ENCODE measurements around the gene PARP8.

Gene PARP8

GRCh38 chr5:50745221-50745910 lies 78.9 kb downstream of the PARP8 start:
- H3K4me1 ChIP-seq (ENCODE audit: control insufficient read depth, insufficient read depth, low read length) = no peaks in the 10 kb centered on the region
- no peaks in the 10 kb centered on the region for H3K9me3 ChIP-seq (ENCODE audit: control insufficient read depth, insufficient read depth, low read length)
- no CpG with 5 or more reads among the region's 3 CpGs for WGBS (ENCODE audit: insufficient coverage, insufficient read length)
- no peaks in the 10 kb centered on the region for H3K36me3 ChIP-seq (ENCODE audit: control insufficient read depth, insufficient read depth, low read length)
- H3K4me3 ChIP-seq (ENCODE audit: low read length) = no peak overlapping the region
- no peaks in the 10 kb centered on the region for H3K27me3 ChIP-seq (ENCODE audit: control insufficient read depth, insufficient read depth, low read length)
- no peak overlapping the region for H3K27ac ChIP-seq (ENCODE audit: low read length)
- DNase-seq (ENCODE audit: low read depth, low spot score) = no peak

- Histone ChIP-seq H3K27ac (ENCODE audit: low read length) (no peak overlapping the region), H3K4me3 (ENCODE audit: low read length) (no peak overlapping the region), H3K4me1 (ENCODE audit: control insufficient read depth, insufficient read depth, low read length) (no peaks in the 10 kb centered on the region), H3K9me3 (ENCODE audit: control insufficient read depth, insufficient read depth, low read length) (no peaks in the 10 kb centered on the region), H3K36me3 (ENCODE audit: control insufficient read depth, insufficient read depth, low read length) (no peaks in the 10 kb centered on the region), H3K27me3 (ENCODE audit: control insufficient read depth, insufficient read depth, low read length) (no peaks in the 10 kb centered on the region)
- no peak for DNase-seq (ENCODE audit: low read depth, low spot score)
- no CpG with 5 or more reads among the region's 2 CpGs for WGBS (ENCODE audit: insufficient coverage, insufficient read length)
Observed at GRCh38 chr5:50749181-50749580, 82.7 kb downstream of the PARP8 start.

GRCh38 chr5:50749873-50750272 lies 83.4 kb downstream of the PARP8 start:
- Histone ChIP-seq H3K36me3 (ENCODE audit: control insufficient read depth, insufficient read depth, low read length) (no peaks in the 10 kb centered on the region), H3K27me3 (ENCODE audit: control insufficient read depth, insufficient read depth, low read length) (no peaks in the 10 kb centered on the region), H3K27ac (ENCODE audit: low read length) (no peak overlapping the region), H3K4me3 (ENCODE audit: low read length) (no peak overlapping the region), H3K4me1 (ENCODE audit: control insufficient read depth, insufficient read depth, low read length) (no peaks in the 10 kb centered on the region), H3K9me3 (ENCODE audit: control insufficient read depth, insufficient read depth, low read length) (no peaks in the 10 kb centered on the region)
- WGBS (ENCODE audit: insufficient coverage, insufficient read length) = no CpG with 5 or more reads among the region's 3 CpGs
- DNase-seq (ENCODE audit: low read depth, low spot score) = no peak

DNA sequence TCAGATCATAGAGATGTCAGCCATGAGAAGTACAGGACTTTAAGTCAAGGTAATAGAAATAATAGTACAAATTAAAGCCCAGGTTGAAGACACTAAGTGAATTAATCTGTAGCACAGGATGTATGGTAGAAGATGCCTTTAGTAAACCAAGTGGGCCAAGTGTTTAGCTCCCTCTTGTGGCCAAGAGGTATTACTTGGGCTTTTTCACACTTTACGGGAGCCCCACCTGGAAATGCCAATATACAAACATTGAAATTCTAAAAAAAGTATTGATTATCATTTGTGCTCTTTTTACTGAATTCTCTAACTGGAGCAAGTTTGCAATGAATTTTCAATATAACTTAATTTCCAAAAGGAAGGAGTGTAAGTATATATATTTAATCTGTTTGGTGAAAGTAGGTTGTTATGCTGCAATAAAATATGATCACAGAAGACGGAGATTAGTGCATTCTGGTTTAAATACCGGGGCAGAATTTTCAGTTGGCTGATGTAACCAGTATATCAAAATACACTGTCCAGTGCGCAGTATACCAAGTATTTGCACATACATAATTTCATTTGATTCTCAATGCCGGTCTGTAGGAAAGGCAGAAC lies 84.7 kb downstream of the PARP8 start:
- no peak overlapping the region for H3K4me3 ChIP-seq (ENCODE audit: low read length)
- no peaks in the 10 kb centered on the region for H3K9me3 ChIP-seq (ENCODE audit: control insufficient read depth, insufficient read depth, low read length)
- WGBS (ENCODE audit: insufficient coverage, insufficient read length) = no CpG with 5 or more reads among the region's 5 CpGs
- H3K4me1 ChIP-seq (ENCODE audit: control insufficient read depth, insufficient read depth, low read length) = no peaks in the 10 kb centered on the region
- no peaks in the 10 kb centered on the region for H3K36me3 ChIP-seq (ENCODE audit: control insufficient read depth, insufficient read depth, low read length)
- peak; percentile 9 for DNase-seq (ENCODE audit: low read depth, low spot score)
- no peaks in the 10 kb centered on the region for H3K27me3 ChIP-seq (ENCODE audit: control insufficient read depth, insufficient read depth, low read length)
- no peak overlapping the region for H3K27ac ChIP-seq (ENCODE audit: low read length)

- Histone ChIP-seq H3K27ac (ENCODE audit: low read length) (no peak overlapping the region), H3K27me3 (ENCODE audit: control insufficient read depth, insufficient read depth, low read length) (no peaks in the 10 kb centered on the region), H3K36me3 (ENCODE audit: control insufficient read depth, insufficient read depth, low read length) (no peaks in the 10 kb centered on the region), H3K9me3 (ENCODE audit: control insufficient read depth, insufficient read depth, low read length) (no peaks in the 10 kb centered on the region), H3K4me1 (ENCODE audit: control insufficient read depth, insufficient read depth, low read length) (no peaks in the 10 kb centered on the region), H3K4me3 (ENCODE audit: low read length) (no peak overlapping the region)
- DNase-seq (ENCODE audit: low read depth, low spot score) = no peak
Observed at GRCh38 chr5:50752800-50753199, 86.4 kb downstream of the PARP8 start.

DNA sequence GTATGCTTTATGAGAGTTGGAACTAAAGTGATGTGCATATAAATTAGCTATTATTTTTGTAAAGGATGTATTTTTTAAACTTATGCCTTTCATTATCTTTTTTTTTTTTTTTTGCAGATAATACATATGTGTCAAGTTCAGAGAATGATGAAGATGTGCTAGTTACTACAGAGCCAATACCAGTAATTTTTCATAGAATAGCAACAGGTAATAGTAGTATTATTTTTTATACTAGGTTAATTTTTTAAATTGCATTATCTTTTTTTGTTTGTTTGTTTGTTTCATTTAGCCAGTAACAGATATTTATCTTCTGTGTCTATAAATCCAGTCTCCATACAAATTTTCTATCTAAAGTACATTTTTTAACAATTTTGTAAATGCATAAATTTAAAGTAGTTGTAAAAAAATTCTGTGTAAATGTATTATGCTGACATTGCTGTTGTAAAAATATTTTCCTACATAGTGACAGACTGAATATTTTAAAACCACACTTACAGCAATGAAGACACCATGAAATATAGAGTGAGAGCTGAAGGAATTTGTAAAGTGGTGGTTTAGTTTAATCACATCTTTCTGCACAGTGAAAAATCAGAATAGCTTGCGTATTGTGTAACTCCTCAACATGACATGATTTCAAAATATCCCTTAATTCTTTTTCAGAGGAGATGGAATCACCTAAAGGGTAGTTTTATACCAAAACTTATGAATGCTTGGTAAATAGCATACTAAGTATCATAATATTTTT lies 93.3 kb downstream of the PARP8 start:
- no peak for DNase-seq (ENCODE audit: low read depth, low spot score)
- no CpG with 5 or more reads among the region's 1 CpG for WGBS (ENCODE audit: insufficient coverage, insufficient read length)
- Histone ChIP-seq H3K27me3 (ENCODE audit: control insufficient read depth, insufficient read depth, low read length) (no peaks in the 10 kb centered on the region), H3K27ac (ENCODE audit: low read length) (no peak overlapping the region), H3K4me1 (ENCODE audit: control insufficient read depth, insufficient read depth, low read length) (no peaks in the 10 kb centered on the region), H3K36me3 (ENCODE audit: control insufficient read depth, insufficient read depth, low read length) (no peaks in the 10 kb centered on the region), H3K9me3 (ENCODE audit: control insufficient read depth, insufficient read depth, low read length) (no peaks in the 10 kb centered on the region), H3K4me3 (ENCODE audit: low read length) (no peak overlapping the region)

GRCh38 chr5:50763351-50763750 lies 96.9 kb downstream of the PARP8 start:
- no peaks in the 10 kb centered on the region for H3K36me3 ChIP-seq (ENCODE audit: control insufficient read depth, insufficient read depth, low read length)
- H3K4me3 ChIP-seq (ENCODE audit: low read length) = no peak overlapping the region
- H3K27ac ChIP-seq (ENCODE audit: low read length) = no peak overlapping the region
- no peaks in the 10 kb centered on the region for H3K9me3 ChIP-seq (ENCODE audit: control insufficient read depth, insufficient read depth, low read length)
- H3K27me3 ChIP-seq (ENCODE audit: control insufficient read depth, insufficient read depth, low read length) = no peaks in the 10 kb centered on the region
- no peaks in the 10 kb centered on the region for H3K4me1 ChIP-seq (ENCODE audit: control insufficient read depth, insufficient read depth, low read length)
- no peak for DNase-seq (ENCODE audit: low read depth, low spot score)

DNA sequence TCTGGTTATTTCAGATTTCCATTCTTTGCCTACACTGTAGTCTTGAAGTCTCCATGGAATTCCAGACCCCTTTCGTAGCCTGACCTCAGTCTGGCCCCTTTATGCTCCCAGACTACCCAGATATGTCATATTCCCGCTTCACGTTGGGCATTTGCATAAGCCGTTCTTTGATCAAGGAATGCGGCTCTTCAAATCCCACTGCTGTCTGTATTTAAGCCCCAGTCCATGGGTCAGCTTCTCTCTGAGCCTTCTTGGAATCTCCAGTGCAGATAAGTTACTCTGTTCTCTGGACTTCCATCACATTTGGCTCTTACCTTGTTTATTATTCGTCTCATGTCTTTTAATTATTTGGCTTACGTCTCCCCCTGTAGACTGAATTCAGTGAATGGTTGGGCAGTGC lies 97.4 kb downstream of the PARP8 start:
- Histone ChIP-seq H3K9me3 (ENCODE audit: control insufficient read depth, insufficient read depth, low read length) (no peaks in the 10 kb centered on the region), H3K4me1 (ENCODE audit: control insufficient read depth, insufficient read depth, low read length) (no peaks in the 10 kb centered on the region), H3K36me3 (ENCODE audit: control insufficient read depth, insufficient read depth, low read length) (no peaks in the 10 kb centered on the region), H3K27ac (ENCODE audit: low read length) (no peak overlapping the region), H3K4me3 (ENCODE audit: low read length) (no peak overlapping the region), H3K27me3 (ENCODE audit: control insufficient read depth, insufficient read depth, low read length) (no peaks in the 10 kb centered on the region)
- no CpG with 5 or more reads among the region's 7 CpGs for WGBS (ENCODE audit: insufficient coverage, insufficient read length)
- no peak for DNase-seq (ENCODE audit: low read depth, low spot score)

- WGBS (ENCODE audit: insufficient coverage, insufficient read length) = no CpG with 5 or more reads among the region's 2 CpGs
- H3K4me3 ChIP-seq (ENCODE audit: low read length) = no peak overlapping the region
- no peaks in the 10 kb centered on the region for H3K9me3 ChIP-seq (ENCODE audit: control insufficient read depth, insufficient read depth, low read length)
- H3K36me3 ChIP-seq (ENCODE audit: control insufficient read depth, insufficient read depth, low read length) = no peaks in the 10 kb centered on the region
- no peak overlapping the region for H3K27ac ChIP-seq (ENCODE audit: low read length)
- H3K27me3 ChIP-seq (ENCODE audit: control insufficient read depth, insufficient read depth, low read length) = no peaks in the 10 kb centered on the region
- no peaks in the 10 kb centered on the region for H3K4me1 ChIP-seq (ENCODE audit: control insufficient read depth, insufficient read depth, low read length)
- no peak for DNase-seq (ENCODE audit: low read depth, low spot score)
Observed at GRCh38 chr5:50766042-50766441, 99.6 kb downstream of the PARP8 start.

DNA sequence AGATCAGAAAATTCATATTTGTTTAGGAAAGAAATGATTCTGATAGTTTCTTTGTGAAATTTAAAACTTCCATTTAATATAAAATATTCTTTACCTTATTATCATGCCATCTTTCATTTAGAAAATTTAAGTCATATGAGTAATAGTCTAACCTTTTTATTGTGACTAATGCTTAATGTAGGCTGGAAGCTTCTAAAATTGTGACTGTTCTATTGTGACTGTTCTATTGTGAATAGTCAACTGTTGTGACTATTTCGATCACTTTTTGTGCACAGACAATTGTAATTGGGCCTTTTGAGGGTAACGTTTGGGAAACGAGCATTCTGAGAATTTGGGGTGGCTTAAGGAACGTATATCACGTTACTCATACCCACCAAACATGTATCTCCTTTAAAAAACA lies 100.0 kb downstream of the PARP8 start:
- DNase-seq (ENCODE audit: low read depth, low spot score) = no peak
- Histone ChIP-seq H3K4me3 (ENCODE audit: low read length) (no peak overlapping the region), H3K27ac (ENCODE audit: low read length) (no peak overlapping the region), H3K36me3 (ENCODE audit: control insufficient read depth, insufficient read depth, low read length) (no peaks in the 10 kb centered on the region), H3K4me1 (ENCODE audit: control insufficient read depth, insufficient read depth, low read length) (no peaks in the 10 kb centered on the region), H3K27me3 (ENCODE audit: control insufficient read depth, insufficient read depth, low read length) (no peaks in the 10 kb centered on the region), H3K9me3 (ENCODE audit: control insufficient read depth, insufficient read depth, low read length) (no peaks in the 10 kb centered on the region)
- no CpG with 5 or more reads among the region's 5 CpGs for WGBS (ENCODE audit: insufficient coverage, insufficient read length)

DNA sequence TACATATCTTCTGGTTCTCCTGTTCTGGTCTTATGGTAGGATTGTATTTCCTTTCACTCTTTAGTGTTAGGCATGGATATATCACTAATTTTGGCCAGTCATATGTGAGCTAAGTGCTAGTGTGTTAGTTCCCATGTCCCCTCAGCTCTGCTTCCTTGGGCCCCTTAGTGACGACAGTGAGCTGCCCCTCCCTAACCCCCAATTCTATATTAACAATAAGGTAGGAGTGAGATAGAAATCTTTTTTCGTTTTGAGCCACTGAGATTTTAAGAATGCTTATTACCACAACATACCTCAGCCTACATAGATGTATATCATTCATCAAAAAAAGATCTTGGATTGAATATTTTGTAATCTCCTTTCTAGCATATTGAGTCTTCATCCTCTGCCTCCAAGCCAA lies 100.5 kb downstream of the PARP8 start:
- no peak for DNase-seq (ENCODE audit: low read depth, low spot score)
- WGBS (ENCODE audit: insufficient coverage, insufficient read length) = no CpG with 5 or more reads among the region's 2 CpGs

More for the DNA sequence above, 100.5 kb downstream of the PARP8 start:
- Histone ChIP-seq H3K27ac (ENCODE audit: low read length) (no peak overlapping the region), H3K4me3 (ENCODE audit: low read length) (no peak overlapping the region), H3K9me3 (ENCODE audit: control insufficient read depth, insufficient read depth, low read length) (no peaks in the 10 kb centered on the region), H3K36me3 (ENCODE audit: control insufficient read depth, insufficient read depth, low read length) (no peaks in the 10 kb centered on the region), H3K4me1 (ENCODE audit: control insufficient read depth, insufficient read depth, low read length) (no peaks in the 10 kb centered on the region), H3K27me3 (ENCODE audit: control insufficient read depth, insufficient read depth, low read length) (no peaks in the 10 kb centered on the region)
